ENCODE data around the gene ALDH3A1.

The ALDH3A1 gene

GRCh38 chr17:19719355-19720209 is 28.5 kb downstream of the ALDH3A1 start:
- no peak for DNase-seq (ENCODE audit: low read depth)

GRCh38 chr17:19718613-19719354 is 29.3 kb downstream of the ALDH3A1 start:
- no peak for DNase-seq (ENCODE audit: low read depth)

DNA sequence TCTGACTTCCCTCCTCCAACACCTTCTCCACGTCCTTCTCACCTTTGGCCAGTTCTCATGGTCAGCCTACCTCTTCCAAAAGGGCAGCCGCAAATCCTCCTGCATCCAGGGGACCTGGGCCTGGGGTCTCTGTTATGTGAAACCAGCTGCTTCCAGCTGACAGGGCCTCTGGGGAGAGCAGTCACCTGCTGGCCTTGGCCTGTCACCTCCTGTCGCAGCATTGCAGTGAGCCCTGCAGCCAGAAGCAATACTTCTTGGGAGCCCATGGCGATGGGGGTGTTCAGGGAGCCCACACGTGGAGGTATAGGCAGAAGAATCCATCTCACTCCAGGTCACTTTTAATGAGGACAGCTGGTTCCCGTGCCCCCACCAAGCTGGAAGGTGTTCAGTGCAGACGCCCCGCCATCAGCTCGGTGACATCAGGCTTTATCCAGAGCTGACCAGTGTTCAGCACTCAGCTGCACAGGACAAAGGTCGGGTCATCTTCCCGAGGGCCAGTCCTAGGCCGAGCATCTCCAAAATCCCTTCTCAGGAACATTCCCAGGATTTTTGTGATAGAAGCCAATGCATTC is 30.0 kb downstream of the ALDH3A1 start:
- DNase-seq (ENCODE audit: low read depth), result no peak

- no peak for DNase-seq (ENCODE audit: low read depth)
Observed at GRCh38 chr17:19717411-19717908, 30.6 kb downstream of the ALDH3A1 start.

DNA sequence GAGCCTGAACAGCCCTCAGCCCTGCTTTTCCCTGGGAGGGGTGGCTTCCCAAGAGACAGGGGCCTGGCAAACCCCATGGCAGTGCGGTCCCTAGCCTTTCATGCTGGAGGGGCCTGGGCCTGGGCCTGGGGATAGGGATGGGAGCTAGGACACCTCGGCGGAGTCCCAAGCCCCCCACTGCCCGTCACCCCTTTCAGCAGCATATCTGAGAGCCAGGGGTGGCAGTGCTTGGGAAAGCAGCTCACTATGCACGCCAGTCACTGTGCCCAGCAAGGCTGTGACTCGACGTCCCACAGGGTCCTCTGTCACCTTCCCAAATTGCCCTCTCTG is 31.1 kb downstream of the ALDH3A1 start:
- no peak for DNase-seq (ENCODE audit: low read depth)

- DNase-seq (ENCODE audit: low read depth), result no peak
Observed at GRCh38 chr17:19716108-19717030, 31.7 kb downstream of the ALDH3A1 start, which contains the start of gene SLC47A2. SLC47A2 (minus strand) TSS chr17:19716584; CDS start chr17:19716555, 29 bp downstream.

GRCh38 chr17:19714542-19715411 is 33.3 kb downstream of the ALDH3A1 start:
- DNase-seq (ENCODE audit: low read depth), result no peak

- no peak for DNase-seq (ENCODE audit: low read depth)
Observed at GRCh38 chr17:19713901-19714361, 34.2 kb downstream of the ALDH3A1 start.

DNA sequence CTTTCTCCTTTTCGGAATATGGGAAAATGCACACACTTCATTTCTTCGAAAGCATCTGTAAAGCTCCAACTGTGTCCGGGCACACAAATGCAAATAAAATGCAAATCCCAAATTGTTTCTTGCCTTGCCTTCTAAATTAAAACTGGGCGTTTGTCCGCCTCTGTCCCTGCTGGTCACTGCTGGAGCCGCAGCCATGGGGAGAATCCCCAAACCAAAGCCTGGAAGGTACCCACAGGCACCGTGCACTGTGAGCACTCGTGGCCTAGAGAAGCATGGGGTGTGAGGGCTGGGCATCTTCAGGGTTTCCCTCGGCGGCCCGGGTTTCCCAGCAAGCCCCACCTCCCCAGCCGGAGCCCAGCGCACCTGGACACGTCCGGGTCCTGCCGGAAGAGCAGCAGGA is 34.6 kb downstream of the ALDH3A1 start:
- DNase-seq (ENCODE audit: low read depth), result no peak

DNA sequence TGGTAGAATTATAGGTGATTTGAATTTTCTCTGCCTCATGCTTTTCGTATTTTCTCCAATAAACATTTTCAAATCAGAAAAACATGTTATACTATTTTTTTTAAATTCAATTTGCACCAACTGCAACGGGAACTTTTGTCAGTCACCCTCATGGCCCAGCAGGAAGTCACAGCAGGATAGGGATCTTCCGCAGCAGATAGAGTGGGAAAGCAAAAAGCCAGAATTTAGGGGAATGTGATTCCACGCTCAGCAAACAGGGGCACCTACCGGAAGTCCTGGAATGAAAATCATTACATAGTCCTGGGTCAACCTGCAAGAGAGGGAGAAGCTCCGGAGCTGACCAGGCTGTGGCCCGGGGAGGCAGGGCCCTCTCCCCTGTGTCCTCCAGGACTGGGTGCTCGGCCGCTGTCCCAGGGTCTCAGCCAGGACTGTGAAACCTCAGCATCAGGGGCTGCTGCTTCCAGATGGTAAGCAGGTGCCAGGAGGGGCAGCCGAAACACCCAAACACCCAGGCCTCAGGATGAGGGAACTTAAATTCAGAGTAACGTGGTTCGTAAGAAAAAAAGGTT is 35.6 kb downstream of the ALDH3A1 start:
- DNase-seq (ENCODE audit: low read depth), result no peak

GRCh38 chr17:19709841-19710240 is 38.3 kb downstream of the ALDH3A1 start:
- DNase-seq (ENCODE audit: low read depth), result no peak

- no peak for DNase-seq (ENCODE audit: low read depth)
Observed at GRCh38 chr17:19708431-19709175, 39.5 kb downstream of the ALDH3A1 start.

- DNase-seq (ENCODE audit: low read depth), result no peak
Observed at GRCh38 chr17:19707728-19708221, 40.3 kb downstream of the ALDH3A1 start.

- DNase-seq (ENCODE audit: low read depth), result no peak
Observed at GRCh38 chr17:19706791-19707727, 41.0 kb downstream of the ALDH3A1 start.

GRCh38 chr17:19705771-19706770 is 42.0 kb downstream of the ALDH3A1 start:
- no peak for DNase-seq (ENCODE audit: low read depth)

DNA sequence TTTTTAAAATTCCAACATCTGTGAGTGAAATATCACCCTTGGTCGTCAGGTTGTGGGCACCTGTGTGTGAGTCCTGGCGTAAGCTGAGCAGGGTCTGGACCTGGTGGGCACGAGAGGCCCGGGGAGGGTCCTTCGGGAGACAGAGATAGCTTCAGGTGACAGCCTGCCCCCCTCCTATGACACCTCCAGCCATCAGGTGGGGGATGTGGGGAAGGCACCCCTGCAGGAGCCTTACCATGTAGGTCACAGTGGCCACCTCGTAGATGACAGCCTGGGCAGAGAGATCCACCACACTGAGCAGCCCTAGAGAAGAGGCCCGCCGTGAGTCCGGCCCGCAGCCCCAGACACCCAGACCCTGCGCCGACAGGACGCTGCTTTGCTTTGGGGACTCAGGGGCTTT is 42.9 kb downstream of the ALDH3A1 start:
- no peak for DNase-seq (ENCODE audit: low read depth)

Data from stimulated activated CD8-positive, alpha-beta memory T cell treated with anti-CD3 and anti-CD28 coated beads, Interleukin-7, amount 100 ng/mL, for 24 hours (primary cell).